SK-N-MC (cell line): ENCODE data around the gene PRELP.

ENCODE experiments used
- EZH2 ChIP-seq: fragments of 200-600 bp; sonication (generic); IDR thresholded peaks from one replicate; pipeline ENCODE4 v1.6.1; 2017; ENCODE audit warnings: antibody characterized with exemption
- POLR2AphosphoS5 ChIP-seq: IDR thresholded peaks from 2 replicates; pipeline ENCODE4 v1.6.1; 2012; ENCODE audit warnings: mild to moderate bottlenecking, low read depth, low read length, borderline replicate concordance

DNA sequence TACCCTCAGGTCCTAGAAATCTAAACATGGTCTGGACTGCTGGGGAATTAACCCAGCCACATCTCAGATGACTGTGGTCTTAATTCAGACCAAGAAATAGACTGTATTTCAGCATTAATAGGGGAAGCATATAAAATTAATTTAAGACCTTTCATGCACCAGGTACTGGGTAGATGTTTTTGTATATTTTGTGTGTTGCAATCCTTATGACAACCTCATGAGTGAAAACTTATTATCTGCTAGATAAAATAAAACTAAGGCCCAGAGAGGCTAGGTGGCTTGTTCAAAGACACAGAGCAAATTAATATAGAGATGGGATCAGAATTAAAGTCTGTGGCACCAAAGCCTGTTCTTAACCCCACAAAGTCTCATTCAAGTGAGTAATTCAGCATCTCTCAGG is 58.4 kb downstream of the PRELP start:
- no peak for TF ChIP-seq POLR2AphosphoS5
- no peak for TF ChIP-seq EZH2
